Measurements from ENCODE around the gene ROBO1.

ROBO1 gene

GRCh38 chr3:78868570-78868969 lies 899.2 kb downstream of the ROBO1 start:
- no peak overlapping the region for H3K27ac ChIP-seq
- TF ChIP-seq ZFX (IDR thresholded peaks at IDR 0.05; ENCODE audit: borderline replicate concordance): no peak
- TF ChIP-seq, protein P1, sequence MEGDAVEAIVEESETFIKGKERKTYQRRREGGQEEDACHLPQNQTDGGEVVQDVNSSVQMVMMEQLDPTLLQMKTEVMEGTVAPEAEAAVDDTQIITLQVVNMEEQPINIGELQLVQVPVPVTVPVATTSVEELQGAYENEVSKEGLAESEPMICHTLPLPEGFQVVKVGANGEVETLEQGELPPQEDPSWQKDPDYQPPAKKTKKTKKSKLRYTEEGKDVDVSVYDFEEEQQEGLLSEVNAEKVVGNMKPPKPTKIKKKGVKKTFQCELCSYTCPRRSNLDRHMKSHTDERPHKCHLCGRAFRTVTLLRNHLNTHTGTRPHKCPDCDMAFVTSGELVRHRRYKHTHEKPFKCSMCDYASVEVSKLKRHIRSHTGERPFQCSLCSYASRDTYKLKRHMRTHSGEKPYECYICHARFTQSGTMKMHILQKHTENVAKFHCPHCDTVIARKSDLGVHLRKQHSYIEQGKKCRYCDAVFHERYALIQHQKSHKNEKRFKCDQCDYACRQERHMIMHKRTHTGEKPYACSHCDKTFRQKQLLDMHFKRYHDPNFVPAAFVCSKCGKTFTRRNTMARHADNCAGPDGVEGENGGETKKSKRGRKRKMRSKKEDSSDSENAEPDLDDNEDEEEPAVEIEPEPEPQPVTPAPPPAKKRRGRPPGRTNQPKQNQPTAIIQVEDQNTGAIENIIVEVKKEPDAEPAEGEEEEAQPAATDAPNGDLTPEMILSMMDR (IDR thresholded peaks at IDR 0.05): no peak

- H3K27ac ChIP-seq: no peak overlapping the region
- TF ChIP-seq ZFX (IDR thresholded peaks at IDR 0.05; ENCODE audit: borderline replicate concordance): no peak
- TF ChIP-seq, protein P1 (IDR thresholded peaks at IDR 0.05): no peak
Observed at GRCh38 chr3:78867409-78868372, 900.1 kb downstream of the ROBO1 start.

- TF ChIP-seq, protein P1 (IDR thresholded peaks at IDR 0.05): no peak
- TF ChIP-seq ZFX (IDR thresholded peaks at IDR 0.05; ENCODE audit: borderline replicate concordance): no peak
Observed at GRCh38 chr3:78863306-78864203, 904.2 kb downstream of the ROBO1 start.

DNA sequence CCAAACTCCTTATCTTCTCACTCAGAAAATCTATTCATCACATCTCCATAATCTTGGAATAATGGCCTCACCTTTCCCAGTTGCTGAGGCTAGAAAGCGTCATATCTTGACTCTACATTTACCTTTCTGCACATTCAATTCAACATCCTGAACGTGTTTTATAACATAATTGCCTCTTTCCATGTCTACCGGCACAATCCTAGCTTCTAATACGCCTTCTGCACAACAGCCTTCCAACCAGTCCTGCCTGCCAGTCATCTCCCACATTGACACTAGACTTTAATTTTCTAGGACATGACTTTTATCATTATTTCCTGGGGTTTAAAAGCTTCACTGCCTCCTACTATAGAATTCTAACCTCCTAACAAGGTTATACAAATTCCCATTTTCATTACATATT lies 906.6 kb downstream of the ROBO1 start:
- H3K27ac ChIP-seq: no peak overlapping the region
- TF ChIP-seq ZFX (IDR thresholded peaks at IDR 0.05; ENCODE audit: borderline replicate concordance): no peak

More at GRCh38 chr3:78863306-78864203, 904.2 kb downstream of the ROBO1 start:
- no peak overlapping the region for H3K27ac ChIP-seq

- TF ChIP-seq ZFX (IDR thresholded peaks at IDR 0.05; ENCODE audit: borderline replicate concordance): no peak
- TF ChIP-seq, protein P1 (IDR thresholded peaks at IDR 0.05): no peak
- H3K27ac ChIP-seq: no peak overlapping the region
Observed at GRCh38 chr3:78860567-78860966, 907.2 kb downstream of the ROBO1 start.

DNA sequence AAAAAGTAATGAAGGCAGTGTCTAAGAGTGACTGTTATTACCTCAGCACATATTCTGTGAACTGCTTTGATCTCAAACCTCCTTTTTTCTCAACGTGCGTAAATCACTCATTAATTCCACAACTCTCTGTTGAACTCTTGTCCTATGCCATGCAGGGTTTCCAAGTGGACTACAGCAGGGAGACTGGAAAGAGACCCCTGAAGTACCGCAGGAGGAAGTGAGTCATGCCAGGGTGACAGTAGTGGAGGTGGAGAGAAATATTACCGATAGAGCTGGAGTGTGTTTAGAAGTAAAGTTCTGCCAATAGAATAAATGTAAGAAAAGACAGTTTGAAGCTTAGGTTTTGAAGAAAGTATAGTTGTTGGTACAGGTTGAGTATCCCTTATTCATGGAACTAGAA lies 908.9 kb downstream of the ROBO1 start:
- TF ChIP-seq, protein P1 (IDR thresholded peaks at IDR 0.05): no peak
- no peak for TF ChIP-seq ZFX (IDR thresholded peaks at IDR 0.05; ENCODE audit: borderline replicate concordance)
- no peak overlapping the region for H3K27ac ChIP-seq

GRCh38 chr3:78858174-78858573 lies 909.6 kb downstream of the ROBO1 start:
- no peak overlapping the region for H3K27ac ChIP-seq
- TF ChIP-seq ZFX (IDR thresholded peaks at IDR 0.05; ENCODE audit: borderline replicate concordance): no peak
- TF ChIP-seq, protein P1 (IDR thresholded peaks at IDR 0.05): no peak
